Osteoblast (primary cell): ENCODE results near the gene DCDC1. TPM values are rescaled to one million over a fixed set of nuclear protein-coding genes. Genes with fewer than 3 reads are reported as not detected.

ENCODE experiments used
- DNase-seq: peaks from one replicate; pipeline ENCODE4 v3.0.0; 2011; ENCODE audit warnings: low spot score, mixed read lengths; ENCODE audit not compliant: insufficient read length; ENCODE audit errors: missing footprints
- H2AFZ ChIP-seq: 2 replicates; pipeline ENCODE4 v1.6.0; 2011; ENCODE audit warnings: mild to moderate bottlenecking, low read length
- H3K27ac ChIP-seq: 2 replicates; pipeline ENCODE4 v1.5.1; 2011; ENCODE audit warnings: mild to moderate bottlenecking, low read depth, low read length, moderate library complexity
- H3K27me3 ChIP-seq: 2 replicates; pipeline ENCODE4 v1.6.0; 2012; ENCODE audit warnings: mild to moderate bottlenecking, control low read depth, inconsistent platforms, low read length, moderate library complexity; ENCODE audit not compliant: insufficient read depth
- H3K36me3 ChIP-seq: 2 replicates; pipeline ENCODE4 v1.5.1; 2011; ENCODE audit warnings: mild to moderate bottlenecking, low read length, control low read depth, moderate library complexity; ENCODE audit not compliant: insufficient read depth
- H3K4me1 ChIP-seq: 2 replicates; pipeline ENCODE4 v1.5.1; 2011; ENCODE audit warnings: mild to moderate bottlenecking, low read length, control low read depth, moderate library complexity; ENCODE audit not compliant: insufficient read depth
- H3K4me2 ChIP-seq: 2 replicates; pipeline ENCODE4 v1.6.0; 2011; ENCODE audit warnings: mild to moderate bottlenecking, low read length; ENCODE audit not compliant: insufficient read depth
- H3K4me3 ChIP-seq: fragments of 200-600 bp; sonication (generic); 3 replicates; pipeline ENCODE4 v1.5.1; 2012; ENCODE audit warnings: mild to moderate bottlenecking, low read length, inconsistent platforms; ENCODE audit not compliant: insufficient read depth
- H3K79me2 ChIP-seq: 2 replicates; pipeline ENCODE4 v1.6.0; 2012; ENCODE audit warnings: mild to moderate bottlenecking, low read length, control low read depth, inconsistent platforms; ENCODE audit not compliant: insufficient read depth
- H3K9me3 ChIP-seq: 2 replicates; pipeline ENCODE4 v1.5.1; 2011; ENCODE audit warnings: low read depth, low read length, control low read depth
- H4K20me1 ChIP-seq: 2 replicates; pipeline ENCODE4 v1.6.0; 2012; ENCODE audit warnings: mild to moderate bottlenecking, low read length, control low read depth; ENCODE audit not compliant: insufficient read depth
- CTCF ChIP-seq: IDR thresholded peaks from 2 replicates; pipeline ENCODE4 v1.5.1; 2011; ENCODE audit warnings: mild to moderate bottlenecking, low read depth, low read length, moderate library complexity; ENCODE audit errors: extremely low read depth
- total RNA-seq: library from RNA; depleted of rRNA; stranded (reverse); fragments of >200 nt; gene quantifications from 2 replicates; pipeline ENCODE4 v1.2.3, GENCODE V29; 2012

Gene DCDC1
- total RNA-seq, 1 donor, result 1.1 TPM

DNA sequence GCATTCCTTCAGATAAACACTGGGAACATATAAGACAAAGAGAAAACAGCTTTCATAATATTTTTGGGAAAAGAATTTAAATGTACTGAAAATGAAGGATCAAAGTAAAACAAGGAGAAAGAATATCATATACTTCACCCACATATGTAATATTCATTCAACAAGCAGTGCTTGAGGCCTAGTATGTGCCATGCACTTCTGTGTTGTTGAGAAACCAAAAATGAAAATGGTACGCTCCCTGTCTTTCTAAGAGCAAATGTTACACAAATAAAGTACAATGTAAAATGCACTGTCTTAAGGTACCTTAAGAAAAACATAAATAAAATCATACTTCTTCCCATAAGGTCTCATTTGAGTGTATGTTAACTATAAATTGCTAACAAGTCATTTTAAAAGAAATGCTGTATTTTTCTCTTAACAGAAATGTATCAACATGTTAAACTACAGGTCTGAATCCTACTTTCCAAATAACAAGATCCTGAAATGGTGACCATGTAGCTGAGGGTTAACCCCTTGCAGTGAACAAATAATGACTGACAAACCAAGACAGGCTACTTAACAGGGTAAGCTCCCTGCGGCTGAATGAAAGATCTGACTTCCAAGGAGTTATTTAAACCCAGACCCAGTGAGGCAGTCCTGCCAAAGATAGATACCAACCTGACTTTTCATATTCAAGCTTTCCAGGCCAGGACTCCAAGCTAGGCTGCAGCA, 377.6 kb downstream of the DCDC1 start:
- Histone ChIP-seq H3K27ac (no peak overlapping the region), H3K4me1 (no peaks in the 10 kb centered on the region), H4K20me1 (no peaks in the 10 kb centered on the region), H2AFZ (no peak overlapping the region), H3K4me3 (no peak overlapping the region), H3K36me3 (no peaks in the 10 kb centered on the region), H3K79me2 (no peaks in the 10 kb centered on the region), H3K4me2 (no peak overlapping the region), H3K27me3 (no peaks in the 10 kb centered on the region), H3K9me3 (no peaks in the 10 kb centered on the region)
- TF ChIP-seq CTCF, result no peak
- DNase-seq, result no peak

DNA sequence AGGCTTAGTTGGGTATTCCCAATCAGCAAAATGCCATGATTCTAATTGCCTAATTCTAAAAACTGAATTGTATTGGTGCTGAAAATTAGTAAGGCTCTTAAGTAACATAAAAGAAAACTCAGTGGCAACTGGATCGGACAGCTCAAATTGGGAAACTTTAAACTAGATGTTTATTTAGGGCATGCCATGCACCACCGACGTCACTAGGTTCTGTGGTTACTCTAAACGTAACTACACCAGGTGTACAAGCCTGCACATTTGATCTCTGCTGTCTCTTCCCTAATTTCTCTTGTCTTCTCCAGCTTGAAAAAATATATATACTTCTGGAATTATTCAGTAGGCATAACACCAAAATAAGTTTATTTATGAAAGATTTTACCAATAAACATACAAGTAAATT, 378.2 kb downstream of the DCDC1 start:
- no peaks in the 10 kb centered on the region for H3K36me3 ChIP-seq

DNA sequence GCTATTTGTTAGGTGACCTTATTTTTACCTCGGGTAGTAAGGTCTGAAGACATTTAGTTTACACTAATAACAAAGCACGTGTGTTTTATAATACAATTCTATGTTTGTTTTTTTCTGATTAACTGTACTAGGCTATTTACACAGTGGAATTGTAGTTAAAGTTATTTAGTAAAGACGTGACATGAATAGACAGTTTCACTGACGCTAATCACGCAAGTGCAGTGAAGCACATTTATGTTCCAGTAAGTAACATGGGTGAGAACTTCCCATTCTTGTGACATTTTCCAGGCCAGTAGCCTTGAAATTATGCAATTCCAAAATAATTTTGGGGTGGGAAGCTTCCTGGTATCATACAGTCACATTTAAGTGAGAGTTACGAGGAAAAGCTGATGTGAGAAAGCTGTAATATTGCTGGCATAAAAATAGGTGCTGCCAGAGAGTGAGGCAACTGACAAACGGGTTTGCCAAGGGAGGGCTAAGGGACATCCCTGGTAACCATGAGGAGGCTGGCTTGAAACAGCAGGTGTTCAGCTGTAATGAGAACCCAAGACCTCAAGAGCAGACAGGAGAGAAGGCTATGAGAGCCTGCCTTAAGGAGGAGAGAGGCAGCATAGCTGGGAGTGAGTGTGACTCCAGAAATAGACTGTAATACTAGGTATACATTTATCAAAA, 378.8 kb downstream of the DCDC1 start:
- Histone ChIP-seq H4K20me1 (no peaks in the 10 kb centered on the region), H3K4me3 (no peak overlapping the region), H3K4me1 (no peaks in the 10 kb centered on the region), H3K27me3 (no peaks in the 10 kb centered on the region), H2AFZ (no peak overlapping the region), H3K36me3 (no peaks in the 10 kb centered on the region), H3K27ac (no peak overlapping the region), H3K9me3 (no peaks in the 10 kb centered on the region), H3K4me2 (no peak overlapping the region), H3K79me2 (no peaks in the 10 kb centered on the region)
- DNase-seq, result no peak
- no peak for TF ChIP-seq CTCF

More for the DNA sequence above, 378.2 kb downstream of the DCDC1 start:
- H3K27me3 ChIP-seq, result no peaks in the 10 kb centered on the region
- no peak overlapping the region for H3K4me3 ChIP-seq
- H3K4me2 ChIP-seq, result no peak overlapping the region
- H4K20me1 ChIP-seq, result no peaks in the 10 kb centered on the region
- no peaks in the 10 kb centered on the region for H3K79me2 ChIP-seq
- H3K9me3 ChIP-seq, result no peaks in the 10 kb centered on the region
- DNase-seq, result no peak
- H2AFZ ChIP-seq, result no peak overlapping the region
- TF ChIP-seq CTCF, result no peak
- H3K27ac ChIP-seq, result no peak overlapping the region
- H3K4me1 ChIP-seq, result no peaks in the 10 kb centered on the region

GRCh38 chr11:30987819-30988218, 381.7 kb downstream of the DCDC1 start:
- H3K79me2 ChIP-seq, result no peaks in the 10 kb centered on the region
- H3K4me2 ChIP-seq, result no peak overlapping the region
- H3K4me3 ChIP-seq, result no peak overlapping the region
- H3K27me3 ChIP-seq, result no peaks in the 10 kb centered on the region
- DNase-seq, result no peak
- H3K27ac ChIP-seq, result no peak overlapping the region
- H3K36me3 ChIP-seq, result no peaks in the 10 kb centered on the region
- no peaks in the 10 kb centered on the region for H4K20me1 ChIP-seq
- no peaks in the 10 kb centered on the region for H3K4me1 ChIP-seq
- TF ChIP-seq CTCF, result no peak
- H2AFZ ChIP-seq, result no peak overlapping the region
- H3K9me3 ChIP-seq, result no peaks in the 10 kb centered on the region
